GM12891 (cell line): ENCODE measurements around the gene MUL1.

ENCODE experiments used
- PAX5 ChIP-seq: IDR thresholded peaks from 2 replicates; pipeline ENCODE4 v1.6.1; 2011; ENCODE audit warnings: low read length, moderate library complexity, mild to moderate bottlenecking; ENCODE audit not compliant: insufficient read depth, severe bottlenecking
- POLR2A ChIP-seq: IDR thresholded peaks from 2 replicates; pipeline ENCODE4 v1.6.1; 2011; ENCODE audit warnings: low read depth, low read length, control low read depth
- POLR2AphosphoS5 ChIP-seq: IDR thresholded peaks from 2 replicates; pipeline ENCODE4 v1.6.1; 2011; ENCODE audit warnings: low read depth, low read length, control low read depth
- POU2F2 ChIP-seq: IDR thresholded peaks from 2 replicates; pipeline ENCODE4 v1.6.1; 2011; ENCODE audit warnings: low read depth, mild to moderate bottlenecking, control low read depth, low read length, moderate library complexity
- TAF1 ChIP-seq: IDR thresholded peaks from 2 replicates; pipeline ENCODE4 v1.6.1; 2011; ENCODE audit warnings: low read depth, low read length, control low read depth

DNA sequence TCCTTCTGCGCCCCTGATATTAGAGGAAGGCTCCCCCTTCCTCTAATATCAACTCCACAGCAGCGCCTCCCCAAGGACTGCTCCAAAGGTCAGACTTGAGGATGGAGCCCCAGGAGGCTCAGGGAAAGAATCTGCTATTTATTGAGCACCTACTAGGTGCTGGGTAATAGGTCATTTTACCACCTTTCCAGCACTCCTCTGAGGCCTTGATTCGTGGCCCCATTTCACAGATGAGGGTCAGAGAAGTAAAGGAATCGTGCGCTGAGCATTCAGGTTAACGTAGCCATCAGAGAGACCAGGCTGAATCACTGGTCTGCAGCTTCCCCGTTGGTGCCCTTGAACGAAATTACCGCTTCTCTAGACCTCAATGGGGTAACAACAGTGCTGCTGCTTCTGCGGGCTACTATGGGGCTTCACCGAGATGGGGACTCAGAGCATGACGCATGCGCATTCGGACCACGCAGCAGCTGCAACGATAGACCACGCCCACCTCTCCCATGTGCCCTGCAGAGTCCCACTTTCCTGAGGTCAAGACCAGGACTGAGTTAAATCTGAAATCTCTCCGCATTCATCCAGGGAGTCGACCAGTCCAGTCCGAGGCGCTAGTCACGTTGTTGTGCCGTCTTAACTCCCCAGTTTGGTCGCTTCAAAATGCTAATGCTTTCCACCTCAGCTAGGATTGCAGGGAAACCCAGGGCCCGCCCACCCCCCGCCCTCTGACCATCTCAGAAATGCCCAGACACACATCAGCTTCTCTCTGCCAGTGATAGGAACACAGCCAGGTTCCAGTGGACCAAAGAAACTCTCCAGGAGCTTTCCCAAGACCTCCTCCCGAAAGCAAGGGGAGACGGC lies 34.9 kb downstream of the MUL1 start:
- TF ChIP-seq POLR2A (no peak), POLR2AphosphoS5 (no peak), PAX5 (no peak), TAF1 (no peak), POU2F2 (no peak)
